NCI-H526 treated with DMSO at 0.1 percent for 48 hours (cell line): ENCODE data around the gene RNF19B.
A peak's percentile ranks its signal among the peaks of the same experiment; 100 is the strongest.

Experiments
- DNase-seq: peaks from one replicate; lab custom pipeline; 2025; lab: John Stamatoyannopoulos, UW

Gene RNF19B

DNA sequence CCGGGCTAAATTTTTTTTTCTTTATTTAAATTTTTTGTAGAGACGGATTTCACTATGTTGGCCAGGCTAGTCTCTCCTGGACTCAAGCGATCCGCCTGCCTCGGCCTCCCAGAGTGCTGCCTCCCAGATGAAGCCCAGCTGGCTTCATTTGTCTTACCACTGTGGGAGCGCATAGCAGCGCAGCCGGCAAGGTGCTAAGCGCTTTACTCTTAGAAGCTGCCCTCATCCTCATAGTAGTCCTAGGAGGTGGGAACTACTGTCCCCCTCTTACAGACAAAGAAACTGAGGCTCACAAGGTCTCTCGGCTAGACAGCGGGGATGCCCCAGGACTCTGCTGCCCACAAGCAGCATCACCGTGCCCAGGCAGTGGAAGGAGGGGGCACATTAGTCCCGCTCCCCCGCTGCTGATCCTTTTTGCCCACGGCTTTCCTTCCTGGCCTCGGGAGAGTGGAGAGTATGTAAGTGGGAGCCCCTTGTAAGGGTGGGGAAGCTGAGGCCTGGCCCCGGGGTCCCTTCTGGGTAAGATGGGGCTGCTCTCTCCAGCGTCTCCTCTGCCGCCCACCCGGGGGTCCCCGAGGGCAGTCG is 64.1 kb downstream of the RNF19B start:
- DNase-seq = no peak

DNA sequence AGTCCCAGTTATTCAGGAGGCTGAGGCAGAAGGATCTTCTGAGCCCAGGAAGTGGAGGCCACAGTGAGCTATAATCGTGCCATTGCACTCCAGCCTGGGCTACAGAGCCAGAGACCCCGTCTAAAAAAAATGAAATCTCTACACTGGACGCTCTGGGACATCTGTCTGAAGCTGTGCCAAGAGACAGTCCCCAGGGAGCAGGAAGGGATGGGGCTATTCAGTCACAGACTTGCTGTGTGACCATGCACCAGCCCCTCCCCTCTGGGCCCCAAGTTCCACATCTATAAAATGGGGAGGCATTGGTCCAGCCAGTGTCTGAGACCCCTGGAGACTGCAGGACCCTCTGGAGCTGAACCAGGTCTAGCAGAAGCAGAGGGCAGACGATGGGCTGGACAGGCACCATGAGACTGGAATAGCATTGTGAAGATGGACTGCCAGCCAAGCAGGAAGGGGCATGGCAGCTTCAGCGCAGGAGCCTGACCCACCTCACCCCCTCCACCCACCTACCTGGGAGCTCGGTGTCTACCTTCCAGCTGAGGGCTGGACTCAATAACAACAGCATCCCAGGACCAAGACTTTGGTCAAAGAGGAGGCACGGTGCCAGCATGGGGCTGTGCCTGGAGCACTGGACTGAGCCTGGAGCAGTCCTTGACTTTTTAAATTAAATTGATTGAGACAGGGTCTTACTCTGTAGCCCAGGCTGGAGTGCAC is 64.9 kb downstream of the RNF19B start:
- no peak for DNase-seq

DNA sequence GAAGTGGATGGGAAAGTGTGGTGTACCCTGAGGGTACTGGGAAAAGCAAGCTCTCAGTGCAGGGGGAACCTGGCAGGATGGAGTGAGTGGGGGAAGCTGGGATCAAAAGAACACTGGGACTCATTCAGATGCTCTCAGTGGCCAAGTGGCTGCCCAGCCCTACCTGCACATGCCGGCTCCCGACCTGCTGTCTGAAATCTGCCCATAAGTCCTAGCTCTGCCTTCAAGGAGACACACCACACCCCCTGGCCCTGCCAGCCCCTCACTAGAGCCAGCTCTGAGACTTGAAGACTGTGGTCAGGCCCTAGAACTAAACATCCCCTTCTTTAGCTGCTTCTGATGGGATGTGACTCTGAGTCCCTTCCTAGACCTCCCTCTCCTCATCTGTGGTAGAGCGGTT is 65.7 kb downstream of the RNF19B start:
- no peak for DNase-seq

DNA sequence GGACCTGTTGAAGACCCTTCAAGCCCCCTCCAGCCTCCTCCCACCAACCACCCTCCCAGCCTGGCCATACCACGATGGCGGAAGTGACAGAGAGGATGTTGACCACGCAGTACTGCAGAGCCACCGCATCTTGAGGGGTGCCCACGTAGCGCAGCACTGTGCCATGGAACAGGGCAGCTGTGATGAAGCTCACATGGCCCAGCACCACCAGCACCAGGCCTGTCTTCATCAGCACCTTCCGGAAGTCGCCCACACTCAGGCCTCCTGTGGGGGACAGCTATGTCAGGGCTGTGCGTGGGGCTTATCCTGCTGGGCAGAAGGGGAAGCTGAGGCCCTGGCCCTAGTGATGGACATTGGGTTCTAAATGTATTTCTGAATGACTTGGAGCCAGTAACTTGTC is 66.6 kb downstream of the RNF19B start:
- DNase-seq = no peak

DNA sequence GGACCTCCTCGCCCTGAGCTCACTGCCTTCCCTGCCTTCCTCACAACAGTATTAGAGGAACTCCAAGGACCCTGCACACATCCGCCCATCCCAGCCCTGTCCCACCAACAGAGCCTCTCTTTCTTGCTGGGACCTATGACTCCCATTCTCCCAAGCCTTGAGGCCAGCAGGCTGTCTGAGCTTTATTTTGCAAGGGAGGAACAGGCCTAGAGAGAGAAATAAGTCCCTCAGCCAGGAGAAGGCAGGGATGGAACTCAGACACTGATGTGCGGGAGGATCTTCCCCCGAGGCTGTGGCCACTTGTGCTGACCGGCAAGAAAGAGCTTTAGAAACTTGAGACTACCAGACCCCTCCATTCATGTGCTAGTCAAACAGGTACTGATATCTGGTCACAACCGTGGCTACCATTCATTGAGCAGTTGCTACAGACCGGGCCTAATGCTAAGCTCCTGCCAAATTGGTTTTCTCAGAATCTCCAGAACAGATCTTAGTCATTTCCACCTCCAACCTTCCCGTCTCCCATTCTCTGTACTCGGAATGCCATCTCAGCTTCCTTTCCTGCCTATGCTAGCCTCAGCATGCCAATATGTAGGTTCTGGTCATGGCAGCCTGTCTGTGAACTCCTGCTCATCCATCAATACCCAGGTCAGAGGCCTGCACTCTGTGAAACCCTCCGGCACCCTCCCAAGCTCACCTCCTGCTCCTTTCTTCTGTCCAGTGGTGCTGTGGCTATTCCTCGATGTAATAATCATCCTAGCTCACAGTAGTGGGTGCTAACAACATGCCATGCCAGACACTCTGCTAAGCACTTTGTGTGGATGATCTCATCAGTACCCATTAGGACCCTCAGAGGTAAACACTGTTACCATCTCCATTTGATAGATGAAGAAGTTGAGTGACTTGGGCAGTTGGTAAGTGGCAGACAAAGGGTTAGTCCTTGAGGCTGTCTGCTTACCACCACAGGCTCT is 67.2 kb downstream of the RNF19B start:
- DNase-seq = no peak

DNA sequence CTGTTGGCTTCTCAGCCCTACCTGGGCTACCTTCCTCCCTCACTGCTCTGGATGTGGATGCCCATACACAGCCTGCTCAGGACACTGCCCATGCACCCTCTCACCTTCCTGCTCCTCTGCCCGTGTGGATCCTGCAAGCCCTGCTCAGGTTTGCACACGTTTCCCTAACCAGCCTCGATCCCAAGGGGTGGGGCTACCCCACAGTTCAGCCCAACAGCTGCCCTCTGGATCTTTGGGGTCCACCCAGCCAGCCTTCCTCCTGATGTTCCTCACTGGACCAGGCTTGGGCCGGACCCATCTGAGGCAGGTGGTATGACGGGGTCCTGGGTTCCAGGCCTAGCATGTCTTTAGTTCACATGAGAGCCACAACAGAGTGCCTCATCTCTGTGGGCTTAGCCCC is 68.2 kb downstream of the RNF19B start:
- DNase-seq = no peak

DNA sequence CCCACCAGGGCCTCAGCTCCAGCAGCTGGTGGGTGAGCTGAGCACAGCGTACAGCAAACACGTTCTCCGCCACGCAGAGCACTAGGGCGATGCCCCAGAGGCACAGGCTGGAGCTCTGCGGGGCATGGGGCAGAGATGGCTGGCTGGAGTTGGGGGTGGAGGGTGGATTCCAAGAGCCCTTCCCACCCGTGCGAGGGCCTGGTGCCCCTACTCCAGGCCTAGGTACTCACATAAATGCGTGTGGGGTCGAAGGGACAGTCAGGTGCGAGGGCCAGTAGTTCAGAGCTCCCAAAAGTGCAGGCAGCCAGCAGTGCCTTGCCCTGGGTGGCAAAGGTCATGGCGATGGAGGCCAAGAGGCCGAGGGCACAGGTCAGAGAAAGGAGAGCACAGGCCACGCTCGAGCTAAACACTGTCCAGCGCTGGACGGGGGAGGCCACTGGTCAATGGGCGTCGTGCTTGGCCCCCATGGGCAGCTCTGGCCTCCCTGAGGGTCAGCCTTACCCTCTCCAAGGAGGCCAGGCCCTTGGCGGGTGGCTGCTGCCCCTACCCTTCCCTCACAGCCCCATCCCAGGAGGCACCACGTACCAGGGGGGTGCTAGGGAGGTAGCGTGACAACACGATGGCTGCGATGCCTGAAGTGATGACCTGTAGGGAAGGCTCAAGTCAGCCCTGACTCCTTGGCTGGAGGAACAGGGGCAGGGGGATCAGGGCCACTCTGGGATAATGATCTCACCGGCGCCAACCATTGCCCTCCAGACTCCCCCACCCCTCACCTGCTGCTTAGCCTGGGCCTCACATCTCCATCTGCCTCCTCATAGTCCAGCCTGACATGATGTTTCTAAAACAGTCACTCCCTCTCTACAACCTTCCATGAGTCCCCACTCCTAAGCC is 69.0 kb downstream of the RNF19B start:
- DNase-seq = no peak

DNA sequence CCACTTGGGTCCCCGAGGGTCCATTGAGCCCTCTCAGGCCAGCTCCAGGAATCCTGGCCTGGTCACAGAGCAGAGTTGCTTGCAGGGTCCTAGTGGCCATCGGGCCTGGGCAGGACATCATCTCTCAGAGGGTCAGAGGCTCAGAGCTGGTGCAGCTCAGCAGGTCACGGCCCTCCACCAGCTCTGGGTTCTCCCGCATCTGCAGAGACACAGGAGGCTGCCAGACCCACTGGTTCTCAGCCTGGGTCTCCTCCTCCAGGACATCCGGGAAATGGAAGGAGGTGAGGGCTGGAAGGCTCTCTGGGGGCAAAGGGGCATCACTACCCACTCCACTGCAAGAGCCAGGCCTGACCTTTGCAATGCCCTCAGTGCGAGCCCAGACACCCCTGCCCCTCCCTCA is 69.9 kb downstream of the RNF19B start:
- no peak for DNase-seq

DNA sequence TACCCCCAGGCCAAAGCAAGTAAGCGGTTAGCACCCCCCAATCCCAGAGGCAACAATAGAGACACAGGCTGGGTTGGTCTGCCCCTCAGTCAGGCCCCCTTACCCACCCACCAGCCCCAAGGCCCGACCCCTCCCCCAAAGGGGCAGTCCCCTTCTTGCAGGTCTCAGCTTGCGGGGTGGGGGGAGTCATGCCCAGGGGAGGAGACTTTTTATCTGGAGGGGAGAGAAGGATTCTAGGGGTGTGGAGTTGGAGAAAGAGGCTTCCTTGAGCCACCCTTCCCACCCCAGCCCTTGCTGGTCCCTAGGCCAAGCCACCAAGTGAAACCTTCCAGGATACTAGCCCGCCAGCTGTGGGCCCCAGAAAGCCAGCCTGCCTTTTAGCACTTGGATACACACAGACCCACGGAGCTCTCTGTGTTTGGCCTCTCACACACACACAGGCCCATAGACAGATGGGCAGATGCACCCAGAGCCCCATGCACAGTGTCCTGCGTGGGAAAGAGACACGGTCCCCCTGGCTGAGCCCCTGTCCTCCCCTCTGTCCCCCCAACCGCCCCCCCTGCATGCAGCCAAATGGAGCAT is 70.5 kb downstream of the RNF19B start:
- no peak for DNase-seq

DNA sequence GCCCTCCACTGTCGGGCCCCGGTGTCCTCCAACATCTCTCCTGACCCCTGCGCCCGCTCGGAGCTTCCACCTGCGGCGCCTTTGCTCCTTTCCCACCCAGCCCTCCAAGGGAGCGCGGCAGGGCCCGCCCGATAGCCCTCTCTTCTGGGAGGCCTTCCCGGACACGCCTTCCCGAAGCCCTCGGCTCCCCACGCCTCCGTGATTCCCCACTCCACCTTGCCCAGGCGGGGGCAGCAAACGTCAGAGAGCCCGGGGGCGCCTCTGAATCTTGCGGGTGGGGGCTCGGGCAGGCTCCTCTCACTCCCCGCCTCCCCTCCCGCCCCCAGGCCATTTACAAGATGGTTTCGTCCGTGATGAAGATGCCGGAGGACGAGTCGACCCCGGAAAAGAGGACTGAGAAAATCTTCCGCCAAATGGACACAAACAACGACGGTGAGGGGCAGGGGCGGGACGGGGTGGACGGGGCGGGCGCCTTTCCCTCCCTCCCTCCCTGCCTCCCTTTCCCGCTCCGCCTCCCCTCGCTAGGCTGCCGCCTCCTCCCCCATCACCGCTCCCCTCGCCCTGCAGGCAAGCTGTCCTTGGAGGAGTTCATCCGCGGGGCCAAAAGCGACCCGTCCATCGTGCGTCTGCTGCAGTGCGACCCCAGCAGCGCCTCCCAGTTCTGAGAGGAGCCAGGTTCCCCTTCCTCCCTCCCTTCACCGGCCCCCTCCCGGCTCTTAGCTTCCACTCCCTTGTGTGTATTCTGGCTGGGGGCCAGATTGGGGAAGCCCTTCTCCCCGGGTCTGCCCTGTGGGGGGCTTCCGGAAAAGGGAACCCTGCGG is 71.2 kb downstream of the RNF19B start:
- DNase-seq = peak; percentile 77

DNA sequence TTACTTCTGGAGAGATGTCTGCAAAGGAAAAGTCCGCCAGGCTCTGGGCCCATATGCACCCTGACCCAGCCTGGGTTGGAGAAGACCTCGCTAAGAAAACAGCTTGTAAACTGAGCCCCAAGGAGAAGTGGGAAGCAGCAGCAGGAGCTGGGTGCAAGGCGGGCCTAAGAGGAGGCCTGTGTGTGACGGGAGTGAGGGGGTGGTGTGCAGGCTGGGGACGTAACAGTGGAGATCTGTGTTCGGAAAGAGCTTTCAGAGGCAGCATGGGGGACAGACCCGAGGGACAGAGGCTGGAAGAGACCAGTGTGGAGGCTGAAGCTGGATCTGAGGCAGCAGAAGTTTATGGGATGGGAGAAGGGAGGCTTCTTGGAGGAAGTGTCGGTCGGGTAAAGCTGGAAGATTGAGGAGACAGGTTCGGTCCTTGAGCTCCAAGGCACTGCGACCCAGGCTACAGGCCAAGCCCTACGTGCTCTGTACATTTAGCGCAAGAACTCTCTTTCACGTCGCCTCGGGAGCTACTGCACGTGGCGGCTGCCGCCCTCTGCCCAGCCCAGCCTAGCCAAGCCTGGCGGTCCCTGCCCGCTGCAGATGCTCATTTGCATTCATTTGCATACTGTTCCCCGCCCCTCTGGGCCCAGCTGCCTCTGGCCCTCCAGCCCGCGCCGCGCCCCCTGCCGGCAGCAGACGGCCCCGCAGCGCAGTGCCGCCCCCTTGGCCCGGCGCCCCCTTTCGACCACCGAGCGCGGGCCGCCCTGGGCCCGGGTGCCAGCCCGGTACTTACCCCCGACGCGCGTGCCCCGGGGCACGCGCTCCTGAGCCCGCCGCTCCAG is 72.0 kb downstream of the RNF19B start:
- peak; percentile 85 for DNase-seq

DNA sequence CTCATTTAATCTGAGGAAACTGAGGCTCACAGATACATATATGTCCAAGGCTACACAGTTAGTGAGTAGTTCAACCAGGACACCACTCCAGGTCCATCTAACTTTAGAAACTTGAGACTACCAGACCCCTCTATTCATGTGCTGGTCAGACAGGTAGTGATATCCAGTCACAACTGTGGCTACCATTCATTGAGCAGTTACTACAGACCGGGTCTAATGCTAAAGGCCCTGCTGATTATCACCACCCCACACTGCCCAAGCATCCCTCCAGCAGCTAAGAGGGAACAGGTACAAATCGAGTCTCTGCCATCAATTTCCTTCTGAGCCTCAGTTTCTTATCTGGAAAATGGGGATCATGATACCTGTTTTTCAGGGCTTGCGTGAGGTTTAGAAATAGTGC is 73.0 kb downstream of the RNF19B start:
- no peak for DNase-seq

DNA sequence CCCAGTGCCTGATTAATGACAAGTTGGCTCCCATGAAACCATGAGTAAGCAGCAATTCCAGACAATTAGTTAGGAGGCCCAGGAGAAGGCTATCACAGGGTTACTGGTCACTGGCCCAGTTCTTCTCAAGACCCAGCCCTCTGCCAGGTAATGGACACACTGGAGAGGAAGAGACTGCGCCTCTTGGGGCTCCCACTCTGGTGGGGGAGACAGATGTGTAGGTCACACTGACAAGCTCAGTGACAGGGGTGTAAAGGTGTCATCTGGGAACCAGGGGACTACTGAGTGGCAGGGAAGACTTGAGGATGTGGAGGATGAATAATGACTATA is 73.4 kb downstream of the RNF19B start:
- DNase-seq = no peak

DNA sequence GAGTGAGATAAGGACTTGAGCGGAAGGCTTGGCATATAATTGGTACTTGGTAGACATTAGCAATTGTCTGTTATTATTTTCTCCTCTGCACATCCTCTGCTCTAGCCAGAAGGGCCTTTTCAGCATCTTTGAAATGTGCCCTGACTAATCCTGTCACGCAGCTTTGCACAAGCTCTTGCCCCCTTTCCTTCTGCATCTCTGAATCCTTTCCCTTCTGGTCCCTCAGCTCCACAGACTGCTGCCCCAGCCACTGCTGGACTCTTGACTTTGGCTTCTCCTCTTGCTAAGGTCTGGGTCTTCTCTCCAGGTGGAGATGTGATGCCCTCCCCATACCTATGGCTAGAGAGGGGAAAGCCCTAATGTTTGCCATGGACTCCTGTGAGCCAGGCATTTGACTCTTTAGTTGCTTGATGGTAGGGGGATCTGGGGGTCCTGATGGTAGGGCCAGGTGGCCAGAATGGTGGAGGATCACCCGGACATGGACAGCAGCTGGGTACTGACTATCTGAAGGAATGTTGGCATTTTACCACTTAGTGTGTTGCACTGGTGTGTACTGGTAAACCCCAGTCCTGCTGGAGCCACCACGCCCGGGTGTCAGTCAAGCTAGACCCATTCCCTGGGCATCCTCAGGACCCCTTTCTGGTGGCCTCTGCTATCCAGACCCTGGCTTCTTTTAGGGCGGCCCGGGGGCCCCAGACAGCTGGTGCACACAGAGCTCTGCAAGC is 73.9 kb downstream of the RNF19B start:
- DNase-seq = no peak

DNA sequence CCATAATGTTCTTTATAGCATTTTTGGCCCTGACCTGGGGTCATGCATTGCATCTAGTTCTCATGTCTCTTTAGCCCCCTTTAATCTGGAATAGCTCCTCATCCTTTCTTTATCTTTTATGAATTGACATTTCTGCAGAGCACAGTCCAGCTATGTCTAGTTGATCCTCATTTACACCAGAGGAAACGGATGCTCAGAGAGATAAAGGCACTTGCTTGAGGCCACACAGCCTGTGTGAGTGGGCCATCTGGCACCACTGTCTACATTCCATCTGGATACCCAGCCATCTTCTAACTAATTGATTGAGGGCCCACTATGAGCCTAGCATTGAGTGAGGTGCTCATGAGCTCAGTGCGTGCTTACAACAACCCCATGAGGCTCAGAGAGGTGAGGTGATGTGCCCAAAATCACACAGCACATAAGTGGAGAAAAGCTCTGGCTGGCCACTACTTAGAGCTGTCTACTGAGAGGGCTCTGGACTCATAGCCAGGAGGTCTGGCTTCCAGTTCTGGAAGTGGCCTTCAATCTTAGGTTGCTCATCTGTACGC is 74.8 kb downstream of the RNF19B start:
- DNase-seq = no peak

DNA sequence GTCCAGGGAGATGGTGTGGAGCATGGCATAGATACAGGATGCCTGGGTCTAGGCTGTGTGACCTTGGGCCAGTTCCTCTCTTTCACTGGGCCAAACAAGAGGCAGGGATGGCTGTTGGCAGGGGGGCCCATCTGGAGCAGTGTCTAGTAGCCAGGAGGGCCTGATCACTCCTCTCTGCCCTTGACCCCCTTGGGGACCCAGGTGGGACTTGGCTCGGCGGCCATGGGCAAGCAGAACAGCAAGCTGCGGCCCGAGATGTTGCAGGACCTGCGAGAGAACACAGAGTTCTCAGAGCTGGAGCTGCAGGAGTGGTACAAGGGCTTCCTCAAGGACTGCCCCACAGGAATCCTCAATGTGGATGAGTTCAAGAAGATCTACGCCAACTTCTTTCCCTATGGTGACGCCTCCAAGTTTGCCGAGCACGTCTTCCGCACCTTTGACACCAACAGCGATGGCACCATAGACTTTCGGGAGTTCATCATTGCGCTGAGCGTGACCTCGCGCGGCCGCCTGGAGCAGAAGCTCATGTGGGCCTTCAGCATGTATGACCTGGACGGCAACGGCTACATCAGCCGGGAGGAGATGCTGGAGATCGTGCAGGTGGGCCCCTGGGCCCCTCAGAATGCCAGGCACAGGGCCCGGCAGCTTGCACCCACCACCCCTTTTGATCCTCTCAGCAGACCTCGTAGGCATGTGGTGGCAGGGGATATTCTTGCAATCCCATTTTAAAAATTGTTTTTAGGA is 75.8 kb downstream of the RNF19B start:
- no peak for DNase-seq

DNA sequence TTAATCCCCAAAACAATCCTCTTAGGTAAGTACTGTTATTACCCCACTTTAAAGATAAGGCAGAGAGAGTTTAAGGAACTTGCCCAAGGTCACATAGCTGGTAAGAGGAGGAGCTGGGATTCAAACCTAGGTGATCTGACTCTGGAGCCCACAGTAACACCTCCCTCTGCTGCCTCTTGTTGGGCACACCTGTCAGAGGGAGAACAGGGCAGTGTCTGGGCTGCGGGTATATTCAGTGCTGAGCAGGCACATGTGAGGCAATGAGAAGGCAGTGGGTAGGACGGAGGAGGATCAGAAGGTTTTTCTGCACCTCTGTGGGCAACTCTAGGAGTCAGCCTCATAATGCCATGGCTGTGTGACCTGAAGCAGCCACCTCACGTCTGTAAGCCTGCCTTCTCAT is 76.5 kb downstream of the RNF19B start:
- no peak for DNase-seq

DNA sequence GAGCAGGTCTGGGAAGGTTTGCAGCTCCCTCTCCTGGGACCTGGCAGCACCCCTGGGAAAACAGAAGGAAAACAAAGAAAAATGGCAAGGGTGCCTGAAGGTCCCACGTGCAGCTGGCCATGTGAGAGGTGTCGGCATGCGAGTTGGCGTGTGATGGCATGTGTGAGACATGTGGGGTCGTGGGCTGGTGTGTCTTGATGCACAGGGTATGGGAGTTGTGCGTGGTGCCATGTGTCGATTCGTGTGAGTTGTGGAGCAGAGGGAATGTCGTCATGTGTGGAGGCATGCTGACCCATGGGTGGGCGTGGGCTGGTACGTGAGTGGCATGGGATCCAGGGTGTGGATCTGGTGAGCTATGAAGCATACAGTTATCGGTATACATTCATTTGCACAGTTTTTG is 77.0 kb downstream of the RNF19B start:
- no peak for DNase-seq
